HG02588 (cell line): ENCODE measurements around the gene ZNF28.
"Not testable (repeated sequence)": the region's sequence is repeated elsewhere in the genome, so short reads cannot be mapped to it uniquely, and the experiment has no call there.

ENCODE experiments used
- ATAC-seq: cut with Tn5 transposase; IDR thresholded peaks from one replicate; pipeline ENCODE4 v1.9.1; 2021; ENCODE audit warnings: mild to moderate bottlenecking, moderate library complexity; ENCODE audit not compliant: unreplicated experiment

Gene ZNF28

GRCh38 chr19:52821204-52821960 lies at the start of gene ZNF28:
TSS of gene ZNF28 (minus strand) at chr19:52821633. CDS start at chr19:52817958, 3,675 bp downstream.
- ATAC-seq, result peak; percentile 96

- not testable (repeated sequence) for ATAC-seq
Observed at GRCh38 chr19:52868031-52868430, 46.6 kb upstream of the ZNF28 start.

- peak; percentile 94 for ATAC-seq
Observed at GRCh38 chr19:52857378-52858191, 36.2 kb upstream of the ZNF28 start, which contains the start of gene ZNF468. TSS of gene ZNF468 (minus strand) at chr19:52857619. CDS start at chr19:52854272, 3,347 bp downstream.

GRCh38 chr19:52856540-52857377 lies 35.3 kb upstream of the ZNF28 start:
- not testable (repeated sequence) for ATAC-seq

- not testable (repeated sequence) for ATAC-seq
Observed at GRCh38 chr19:52847352-52847751, 25.9 kb upstream of the ZNF28 start.

GRCh38 chr19:52840825-52841465 lies 19.5 kb upstream of the ZNF28 start:
- not testable (repeated sequence) for ATAC-seq

- not testable (repeated sequence) for ATAC-seq
Observed at GRCh38 chr19:52834289-52834688, 12.9 kb upstream of the ZNF28 start.

- ATAC-seq, result not testable (repeated sequence)
Observed at GRCh38 chr19:52833541-52833940, 12.1 kb upstream of the ZNF28 start.

- not testable (repeated sequence) for ATAC-seq
Observed at GRCh38 chr19:52829866-52830265, 8.4 kb upstream of the ZNF28 start.

GRCh38 chr19:52825765-52826164 lies 4.3 kb upstream of the ZNF28 start:
- ATAC-seq, result no peak

- ATAC-seq, result no peak
Observed at GRCh38 chr19:52823676-52824075, 2.2 kb upstream of the ZNF28 start.

- peak; percentile 23 for ATAC-seq
Observed at GRCh38 chr19:52820472-52821203, 795 bp downstream of the ZNF28 start.

GRCh38 chr19:52809801-52810200 lies 11.6 kb downstream of the ZNF28 start:
- ATAC-seq, result no peak

- ATAC-seq, result not testable (repeated sequence)
Observed at GRCh38 chr19:52799950-52800640, 21.3 kb downstream of the ZNF28 start.

- no peak for ATAC-seq
Observed at GRCh38 chr19:52789440-52789839, 32.0 kb downstream of the ZNF28 start.

- peak; percentile 90 for ATAC-seq
Observed at GRCh38 chr19:52786464-52787354, 34.7 kb downstream of the ZNF28 start, which contains the start of gene ZNF600. TSS of gene ZNF600 (minus strand) at chr19:52786791. CDS start at chr19:52778888, 7,903 bp downstream.

GRCh38 chr19:52786078-52786463 lies 35.4 kb downstream of the ZNF28 start:
- peak; percentile 19 for ATAC-seq

GRCh38 chr19:52785506-52785905 lies 35.9 kb downstream of the ZNF28 start:
- no peak for ATAC-seq
